Left kidney (tissue), 2 donors: ENCODE measurements around the gene DCAF10. TPM values are rescaled to one million over a fixed set of nuclear protein-coding genes. Genes with fewer than 3 reads are reported as not detected.
A peak's percentile ranks its signal among the peaks of the same experiment; 100 is the strongest.
"Not testable (repeated sequence)": the region's sequence is repeated elsewhere in the genome, so short reads cannot be mapped to it uniquely, and the experiment has no call there.

Source experiments
- DNase-seq: peaks from one replicate; pipeline ENCODE4 v3.0.0-alpha.2; 2013
- polyA plus RNA-seq: library from polyadenylated mRNA; unstranded; fragments of 120-200 nt; gene quantifications from one replicate; pipeline ENCODE4 v1.2.1, GENCODE V29; 2013; ENCODE audit not compliant: insufficient read length

DCAF10 gene
- polyA plus RNA-seq, 1 donor = 43.7 TPM

DNA sequence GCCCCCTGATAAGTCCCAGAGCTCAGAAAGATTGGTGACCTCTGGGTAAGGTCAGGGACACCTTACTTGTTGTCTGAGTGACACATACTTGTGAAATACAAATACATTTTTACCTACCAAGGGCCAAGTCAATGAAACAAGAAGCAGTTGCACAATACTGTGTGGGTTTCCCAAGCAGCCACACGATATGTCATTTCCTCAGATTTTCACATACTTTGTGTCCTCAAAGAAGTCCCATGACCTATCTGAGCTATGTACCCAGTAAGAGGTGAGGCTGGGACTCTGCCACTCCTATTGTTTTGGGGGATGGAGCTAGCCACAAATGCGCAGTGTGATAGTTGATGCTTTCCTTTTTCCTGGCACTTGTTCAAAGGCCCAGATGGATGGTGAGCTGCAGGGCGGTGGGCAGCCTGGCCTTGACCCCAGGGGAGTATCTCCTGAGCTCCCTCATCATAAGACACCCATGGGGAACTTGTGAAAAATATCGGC is 108.1 kb downstream of the DCAF10 start:
- no peak for DNase-seq

DNA sequence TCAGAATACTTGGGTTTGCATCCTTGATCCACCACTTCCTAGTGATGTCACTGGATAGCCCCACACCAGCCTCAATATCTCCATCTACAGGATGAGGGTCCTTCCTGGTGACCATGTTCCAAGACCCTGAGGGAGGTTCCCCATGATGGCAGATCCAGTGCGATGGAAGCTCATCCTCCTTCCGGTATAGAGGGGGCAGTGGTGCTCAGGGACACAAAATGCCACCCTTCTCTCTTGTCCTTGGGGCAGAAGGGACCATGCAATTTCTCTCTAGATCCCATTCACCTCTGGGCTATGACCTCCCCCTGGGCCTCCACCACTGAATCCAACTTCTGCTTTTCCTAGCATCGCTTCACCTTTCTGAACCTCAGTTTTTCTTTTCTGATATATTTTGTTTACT is 108.7 kb downstream of the DCAF10 start:
- DNase-seq = no peak

DNA sequence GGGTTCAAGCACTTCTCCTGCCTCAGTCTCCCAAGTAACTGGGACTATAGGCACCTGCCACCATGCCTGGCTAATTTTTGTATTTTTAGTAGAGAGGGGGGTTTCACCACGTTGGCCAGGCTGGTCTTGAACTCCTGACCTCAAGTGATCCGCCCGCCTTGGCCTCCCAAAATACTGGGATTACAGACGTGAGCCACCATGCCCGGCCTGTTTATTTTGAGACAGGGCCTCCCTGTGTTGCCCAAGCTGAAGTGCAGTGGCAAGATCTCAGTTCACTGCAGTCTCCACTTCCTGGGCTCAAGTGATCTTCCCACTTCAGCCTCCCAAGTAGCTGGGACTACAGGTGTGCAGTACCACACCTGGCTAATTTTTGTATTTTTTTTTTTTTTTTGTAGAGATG is 109.2 kb downstream of the DCAF10 start:
- not testable (repeated sequence) for DNase-seq

DNA sequence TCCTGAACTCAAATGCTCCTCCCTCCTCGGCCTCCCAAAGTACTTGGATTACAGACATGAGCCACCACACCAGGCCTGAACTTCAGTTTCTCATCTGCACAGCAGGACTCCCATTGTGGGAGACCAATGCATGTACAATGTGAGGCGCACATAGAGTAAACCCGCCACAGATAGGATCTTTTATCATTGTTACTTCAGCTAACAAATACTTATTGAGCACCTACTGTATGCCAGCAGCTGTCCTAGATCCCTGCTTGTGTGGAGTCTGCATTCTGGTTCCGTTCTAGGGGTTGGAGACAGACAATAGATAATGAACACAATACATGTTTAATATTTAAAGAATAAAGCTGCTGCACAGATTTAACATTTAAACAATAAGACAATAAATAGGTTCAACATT is 109.7 kb downstream of the DCAF10 start:
- no peak for DNase-seq

DNA sequence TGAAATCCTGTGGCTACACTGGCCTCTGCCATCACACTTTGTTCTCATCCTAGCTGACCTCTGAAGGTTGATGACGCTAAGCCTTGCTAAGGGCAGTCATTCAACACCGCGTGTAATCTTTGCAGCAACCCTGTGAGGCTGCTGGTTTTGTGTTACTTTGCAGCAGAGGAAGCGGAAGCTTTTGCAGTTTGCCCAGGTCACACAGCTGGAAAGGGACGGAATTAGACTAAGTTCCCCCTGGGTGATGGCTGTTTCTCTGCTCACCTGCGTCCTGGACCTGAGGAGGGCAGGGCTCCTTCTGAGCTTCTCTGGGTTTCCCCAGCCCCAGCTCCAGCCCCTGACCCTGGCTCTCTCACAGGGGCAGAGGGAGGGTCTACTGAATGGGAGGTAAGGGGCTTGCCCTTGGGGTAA is 110.7 kb downstream of the DCAF10 start:
- no peak for DNase-seq

DNA sequence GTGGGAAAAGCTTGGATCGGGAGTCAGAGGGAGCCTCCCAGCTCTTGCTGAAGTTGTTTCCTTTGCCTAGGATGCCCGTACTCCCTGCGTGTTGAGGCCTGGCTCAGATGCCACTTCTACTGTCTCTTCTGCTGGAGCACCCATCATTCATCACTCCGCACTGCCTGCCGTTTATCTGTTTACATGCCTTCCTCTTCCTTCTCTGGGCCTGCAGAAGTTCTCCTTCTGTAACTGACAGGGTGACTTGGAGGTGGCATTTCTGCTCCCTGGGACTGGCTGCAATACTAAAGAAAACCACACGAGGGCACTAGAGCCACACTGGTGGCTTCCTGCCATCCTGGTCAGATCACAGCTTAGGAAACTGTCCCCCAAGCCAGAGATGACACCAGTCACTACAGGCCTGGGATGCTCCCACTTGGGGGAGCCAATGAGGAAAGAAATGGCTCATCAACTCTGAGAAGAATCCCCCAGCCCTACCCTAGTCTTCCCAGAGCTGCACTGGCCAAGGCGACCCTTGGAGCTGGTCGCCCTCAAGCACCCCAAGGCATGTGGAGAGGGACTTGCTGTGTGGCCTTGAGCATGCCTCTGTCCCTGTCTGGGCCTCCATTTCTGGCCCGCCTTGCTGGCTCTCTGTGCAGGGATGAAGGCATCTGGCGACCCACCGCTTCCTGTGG is 113.0 kb downstream of the DCAF10 start:
- DNase-seq = peak; percentile 87

GRCh38 chr9:37914154-37914551 is 113.6 kb downstream of the DCAF10 start:
- DNase-seq = no peak

GRCh38 chr9:37914701-37915358 is 114.2 kb downstream of the DCAF10 start:
- DNase-seq = no peak

- DNase-seq = no peak
Measured at GRCh38 chr9:37915911-37916470, 115.4 kb downstream of the DCAF10 start.

- no peak for DNase-seq
Measured at GRCh38 chr9:37916471-37917312, 116.1 kb downstream of the DCAF10 start.

Other genes starting within 250 kb of the DCAF10 start
- 16.5 TPM for gene FBXO10, start 224.4 kb upstream of the DCAF10 start, polyA plus RNA-seq
- gene TOMM5, start 208.2 kb upstream of the DCAF10 start, polyA plus RNA-seq = 118 TPM
- gene FRMPD1, start 149.8 kb upstream of the DCAF10 start, polyA plus RNA-seq = 1.0 TPM
- 26.8 TPM for gene TRMT10B, start 47.0 kb upstream of the DCAF10 start, polyA plus RNA-seq
- gene EXOSC3, start 15.7 kb upstream of the DCAF10 start, polyA plus RNA-seq = 44.4 TPM
- gene SLC25A51, start 103.3 kb downstream of the DCAF10 start, polyA plus RNA-seq = 23.9 TPM